GM12878 (cell line): ENCODE results near the gene GRHL1. TPM values are rescaled to one million over a fixed set of nuclear protein-coding genes. Genes with fewer than 3 reads are reported as not detected.

ENCODE experiments used
- ATAC-seq: fragments of 200-7000 bp; cut with Tn5 transposase; 3 replicates; pipeline ENCODE4 v1.9.1; 2020; ENCODE audit warnings: mild to moderate bottlenecking, moderate library complexity
- BruUV-seq: library from RNA; stranded (reverse); fragments of 400-500 nt; replicated peaks from 2 replicates; lab custom pipeline; 2021; lab: Mats Ljungman, UMichigan
- CTCF ChIA-PET: fragments of 300-600 bp; sonication (Branson Sonifier 250); formaldehyde crosslinking; extraction: SDS; loops from one replicate; lab custom pipeline; 2021; ENCODE audit warnings: inconsistent platforms; lab: Yijun Ruan, JAX
- POLR2A ChIA-PET: fragments of 350-600 bp; formaldehyde crosslinking; extraction: SDS; loops from one replicate; lab custom pipeline; 2021; ENCODE audit warnings: inconsistent platforms; lab: Charles Lee
- RAD21 ChIA-PET: fragments of 300-600 bp; sonication (Branson Sonifier 250); formaldehyde crosslinking; loops from one replicate; lab custom pipeline; 2023; ENCODE audit warnings: antibody characterized with exemption; ENCODE audit not compliant: unreplicated experiment; lab: Charles Lee
- SMC1A ChIA-PET: fragments of 300-600 bp; sonication (Branson Sonifier 250); formaldehyde crosslinking; loops from one replicate; lab custom pipeline; 2023; ENCODE audit not compliant: unreplicated experiment, uncharacterized antibody; lab: Charles Lee
- DNase-seq: peaks from one replicate; pipeline ENCODE4 v3.0.0-alpha.2; 2011; ENCODE audit warnings: low read depth, low spot score
- FAIRE-seq: peaks from 3 replicates; lab custom pipeline; 2011; peaks lifted over from hg19 to GRCh38; lab: Jason Lieb, UNC
- H2AFZ ChIP-seq: 2 replicates; pipeline ENCODE4 v1.6.0; 2011; ENCODE audit warnings: low read depth, low read length, control low read depth; ENCODE audit not compliant: control insufficient read depth
- H3K27ac ChIP-seq: 2 replicates; pipeline ENCODE4 v1.5.1; 2011; ENCODE audit warnings: control low read depth; ENCODE audit not compliant: control insufficient read depth, insufficient read depth
- H3K27me3 ChIP-seq, 2 experiments: replicated peaks in 1 of 2; 2 replicates each; pipeline versions ENCODE4 v1.6.0 to v1.6.1; 2011; ENCODE audit warnings: low read length in 1 of 2; ENCODE audit not compliant: control insufficient read depth in 2 of 2, insufficient read depth in 2 of 2
- H3K36me3 ChIP-seq, 2 experiments: 2 replicates each; pipeline ENCODE4 v1.5.1; 2011; ENCODE audit warnings: low read length in 1 of 2; ENCODE audit not compliant: control insufficient read depth in 2 of 2, insufficient read depth in 2 of 2
- H3K4me1 ChIP-seq: 2 replicates; pipeline ENCODE4 v1.6.1; 2011; ENCODE audit warnings: mild to moderate bottlenecking, low read length, moderate library complexity, mixed read lengths; ENCODE audit not compliant: control insufficient read depth, insufficient read depth
- H3K4me2 ChIP-seq: 2 replicates; pipeline ENCODE4 v1.6.0; 2011; ENCODE audit warnings: control low read depth; ENCODE audit not compliant: control insufficient read depth, insufficient read depth
- H3K4me3 ChIP-seq: fragments of 200-600 bp; sonication (generic); 2 replicates; pipeline ENCODE4 v1.5.1; 2016
- H3K79me2 ChIP-seq: 2 replicates; pipeline ENCODE4 v1.6.0; 2011; ENCODE audit warnings: low read length; ENCODE audit not compliant: control insufficient read depth, insufficient read depth
- H3K9ac ChIP-seq: 2 replicates; pipeline ENCODE4 v1.8.0; 2011; ENCODE audit warnings: low read length, control low read depth, mixed read lengths; ENCODE audit not compliant: control insufficient read depth, insufficient read depth
- H3K9me3 ChIP-seq: replicated peaks from 3 replicates; pipeline ENCODE4 v1.5.1; 2011; ENCODE audit warnings: mild to moderate bottlenecking, low read length; ENCODE audit not compliant: control insufficient read depth, insufficient read depth
- H4K20me1 ChIP-seq: 2 replicates; pipeline ENCODE4 v1.6.0; 2011; ENCODE audit not compliant: control insufficient read depth, insufficient read depth
- CBX3 ChIP-seq: fragments of 200-600 bp; sonication (generic); IDR thresholded peaks from 2 replicates; pipeline ENCODE4 v1.6.1; 2016; ENCODE audit warnings: low read depth, borderline replicate concordance
- JUND ChIP-seq: IDR thresholded peaks from 2 replicates; pipeline ENCODE4 v1.6.1; 2012; ENCODE audit warnings: low read depth, mild to moderate bottlenecking, low read length, improper control_type of control experiment, moderate library complexity
- KDM1A ChIP-seq: fragments of 200-600 bp; sonication (generic); IDR thresholded peaks from 2 replicates; pipeline ENCODE4 v1.6.1; 2016; ENCODE audit warnings: borderline replicate concordance
- MYB ChIP-seq: fragments of 150-350 bp; IDR thresholded peaks from 2 replicates; pipeline ENCODE4 v1.6.1; 2014; ENCODE audit warnings: mild to moderate bottlenecking, low read depth, low read length, borderline replicate concordance
- PAX8 ChIP-seq: fragments of 450-650 bp; IDR thresholded peaks from 2 replicates; pipeline ENCODE4 v1.6.1; 2017; ENCODE audit warnings: mild to moderate bottlenecking, moderate library complexity
- POLR2AphosphoS2 ChIP-seq: IDR thresholded peaks from 2 replicates; pipeline ENCODE4 v1.6.1; 2011; ENCODE audit warnings: low read depth, mild to moderate bottlenecking, low read length, improper control_type of control experiment, moderate library complexity
- TAF1 ChIP-seq: IDR thresholded peaks from 2 replicates; pipeline ENCODE4 v1.6.1; 2011; ENCODE audit warnings: mild to moderate bottlenecking, low read depth, low read length, borderline replicate concordance
- WGBS: methylation state at CpG from one replicate; pipeline ENCODE4 v1.1.6; 2016; ENCODE audit warnings: low lambda C conversion rate; ENCODE audit not compliant: insufficient replicate concordance, insufficient coverage; ENCODE audit errors: missing lambda C conversion rate; 5-methylcytosine and 5-hydroxymethylcytosine counted together
- in situ Hi-C: fragments of 300-500 bp; cut with MboI; formaldehyde crosslinking; loops from 9 replicates; pipeline ENCODE4 v1.14.3; 2018; ENCODE audit warnings: mixed read lengths
- intact Hi-C: fragments of 100-400 bp; cut with micrococcal nuclease; formaldehyde crosslinking; loops from one replicate; pipeline ENCODE4 v1.14.2; 2022; ENCODE audit not compliant: unreplicated experiment
- polyA plus RNA-seq, 11 experiments: library from polyadenylated mRNA; depleted of rRNA in 4 of 11; unstranded in 6 of 11; stranded (reverse) in 5 of 11; fragments of >200 nt; fragmentation: Nextera tagmentation in 4 of 11; fragmentation: Illumina TruSeq in 1 of 11; extraction: Ambion mirVana in 4 of 11; extraction: Trizol in 1 of 11; gene quantifications; 1 replicate in 1 of 11; 2 replicates in 10 of 11; pipeline versions ENCODE4 v1.2.1 to v1.2.3, GENCODE V29; 2011 to 2016; ENCODE audit warnings: inconsistent platforms in 2 of 11, missing spikeins in 2 of 11, low read depth in 1 of 11
- total RNA-seq, 4 experiments: library from RNA; depleted of rRNA in 3 of 4; stranded (reverse); fragments of >200 nt in 3 of 4; fragmentation: Illumina TruSeq in 1 of 4; extraction: Trizol in 1 of 4; gene quantifications; 2 replicates each; pipeline versions ENCODE4 v1.2.1 to v1.2.3, GENCODE V29; 2013 to 2021
- TF ChIP-seq, protein P1 (sequence below): fragments of 450-650 bp; IDR thresholded peaks from 2 replicates; pipeline ENCODE4 v1.6.1; 2017; ENCODE audit warnings: mild to moderate bottlenecking, moderate library complexity
- TF ChIP-seq, protein P2 (sequence below): fragments of 450-650 bp; IDR thresholded peaks from 2 replicates; pipeline ENCODE4 v1.6.1; 2017; ENCODE audit warnings: mild to moderate bottlenecking

The GRHL1 gene
- total and polyA plus RNA-seq, 10 of the 15 experiments (the other 5 are each of a cell fraction or from before 2014, with no cell fraction given), result 0.09 to 0.81 (median 0.28) TPM; not detected in 1

DNA sequence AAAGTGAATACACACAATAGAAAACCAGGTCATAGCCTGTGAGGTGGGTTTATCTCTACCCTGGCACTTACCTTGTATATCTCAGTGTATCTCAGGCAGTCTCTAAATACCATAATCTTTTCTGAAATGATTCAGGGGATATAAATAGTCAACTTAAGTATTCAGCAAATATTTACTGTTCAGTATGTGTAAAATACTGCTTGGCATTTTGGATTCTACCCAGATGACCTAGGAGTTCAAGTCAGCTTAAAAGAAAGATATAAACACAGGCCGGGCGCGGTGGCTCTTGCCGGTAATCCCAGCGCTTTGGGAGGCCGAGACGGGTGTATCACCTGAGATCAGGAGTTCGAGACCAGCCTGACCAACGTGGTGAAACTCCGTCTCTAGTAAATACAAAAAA, 23.8 kb downstream of the GRHL1 start:
- Histone ChIP-seq H3K36me3 (no peaks in the 10 kb centered on the region), H3K27ac (no peak overlapping the region), H3K4me1 (no peaks in the 10 kb centered on the region), H3K4me2 (no peak overlapping the region), H3K79me2 (no peaks in the 10 kb centered on the region), H4K20me1 (no peaks in the 10 kb centered on the region), H2AFZ (no peak overlapping the region), H3K9ac (no peak overlapping the region), H3K9me3 (no peaks in the 10 kb centered on the region; the same call in 2 of the 3 replicates), H3K27me3 (no peaks in the 10 kb centered on the region), H3K4me3 (no peak overlapping the region)
- ChIA-PET RAD21 (no interaction called here), SMC1A (no interaction called here), POLR2A (interaction anchor here (1.2 kb wide), 1 partner anchor 9 kb away, joined by 3 read pairs; no protein-coding TSS in a partner anchor), CTCF (interaction anchor here (3.4 kb wide), 1 partner anchor 9 kb away, joined by 21 read pairs; no protein-coding TSS in a partner anchor)
- ATAC-seq, result no peak
- intact Hi-C loops, result no loop called here
- WGBS, result 73% methylated on average over 10 of the region's 10 CpGs
- DNase-seq, result no peak
- FAIRE-seq, result no peak
- no TSS peak for BruUV-seq
- in situ Hi-C loops, result no loop called here
- TF ChIP-seq PAX8 (no peak), TAF1 (no peak)

DNA sequence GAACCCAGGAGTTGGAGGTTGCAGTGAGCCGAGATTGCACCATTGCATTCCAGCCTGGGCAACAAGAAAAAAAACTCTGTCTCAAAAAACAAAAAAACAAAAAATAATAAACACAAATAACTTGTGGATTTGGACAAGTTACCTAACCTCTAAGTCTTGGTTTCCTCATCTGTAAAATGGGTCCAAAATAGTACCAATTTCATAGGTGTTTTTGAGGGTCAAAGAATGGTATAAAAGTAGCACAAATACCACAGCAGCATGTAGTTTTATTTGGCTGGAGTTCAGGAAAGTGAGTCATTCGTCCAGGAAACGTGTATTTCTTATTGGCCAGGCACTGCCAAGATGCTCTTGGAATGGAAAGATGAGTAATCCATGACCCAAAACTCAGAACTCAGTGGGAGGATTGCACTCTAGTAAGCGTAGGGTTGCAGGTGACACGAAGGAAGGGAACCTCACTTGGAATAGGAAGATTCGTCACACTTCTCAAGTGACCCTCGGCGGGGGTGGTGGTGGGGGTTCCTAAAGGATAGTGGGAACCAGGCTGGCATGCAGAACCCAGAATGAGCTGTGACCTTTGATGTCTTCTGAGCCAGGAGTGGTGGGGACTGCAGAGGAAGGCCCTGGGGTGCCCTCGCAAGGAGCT, 24.4 kb downstream of the GRHL1 start:
- no peak overlapping the region for H3K9ac ChIP-seq
- ChIA-PET CTCF (interaction anchor here (3.4 kb wide), 1 partner anchor 9 kb away, joined by 21 read pairs; no protein-coding TSS in a partner anchor), POLR2A (interaction anchor here (1.2 kb wide), 1 partner anchor 8 kb away, joined by 3 read pairs; no protein-coding TSS in a partner anchor), SMC1A (no interaction called here), RAD21 (no interaction called here)
- no TSS peak for BruUV-seq
- DNase-seq (no peak), FAIRE-seq (no peak), ATAC-seq (no peak)
- no peaks in the 10 kb centered on the region for H4K20me1 ChIP-seq
- WGBS, result 47% methylated on average over 9 of the region's 9 CpGs
- intact Hi-C loops, result no loop called here
- no peaks in the 10 kb centered on the region for H3K27me3 ChIP-seq
- in situ Hi-C loops, result no loop called here
- no peak overlapping the region for H3K4me2 ChIP-seq
- no peaks in the 10 kb centered on the region for H3K36me3 ChIP-seq
- no peaks in the 10 kb centered on the region for H3K4me1 ChIP-seq
- no peaks in the 10 kb centered on the region; the same call in 2 of the 3 replicates for H3K9me3 ChIP-seq
- no peak overlapping the region for H3K27ac ChIP-seq
- H3K79me2 ChIP-seq, result no peaks in the 10 kb centered on the region
- H3K4me3 ChIP-seq, result no peak overlapping the region
- no peak overlapping the region for H2AFZ ChIP-seq
- TF ChIP-seq POLR2AphosphoS2, result no peak
- TF ChIP-seq CBX3, result no peak
- no peak for TF ChIP-seq JUND
- TF ChIP-seq KDM1A, result no peak
- TF ChIP-seq, protein P1, sequence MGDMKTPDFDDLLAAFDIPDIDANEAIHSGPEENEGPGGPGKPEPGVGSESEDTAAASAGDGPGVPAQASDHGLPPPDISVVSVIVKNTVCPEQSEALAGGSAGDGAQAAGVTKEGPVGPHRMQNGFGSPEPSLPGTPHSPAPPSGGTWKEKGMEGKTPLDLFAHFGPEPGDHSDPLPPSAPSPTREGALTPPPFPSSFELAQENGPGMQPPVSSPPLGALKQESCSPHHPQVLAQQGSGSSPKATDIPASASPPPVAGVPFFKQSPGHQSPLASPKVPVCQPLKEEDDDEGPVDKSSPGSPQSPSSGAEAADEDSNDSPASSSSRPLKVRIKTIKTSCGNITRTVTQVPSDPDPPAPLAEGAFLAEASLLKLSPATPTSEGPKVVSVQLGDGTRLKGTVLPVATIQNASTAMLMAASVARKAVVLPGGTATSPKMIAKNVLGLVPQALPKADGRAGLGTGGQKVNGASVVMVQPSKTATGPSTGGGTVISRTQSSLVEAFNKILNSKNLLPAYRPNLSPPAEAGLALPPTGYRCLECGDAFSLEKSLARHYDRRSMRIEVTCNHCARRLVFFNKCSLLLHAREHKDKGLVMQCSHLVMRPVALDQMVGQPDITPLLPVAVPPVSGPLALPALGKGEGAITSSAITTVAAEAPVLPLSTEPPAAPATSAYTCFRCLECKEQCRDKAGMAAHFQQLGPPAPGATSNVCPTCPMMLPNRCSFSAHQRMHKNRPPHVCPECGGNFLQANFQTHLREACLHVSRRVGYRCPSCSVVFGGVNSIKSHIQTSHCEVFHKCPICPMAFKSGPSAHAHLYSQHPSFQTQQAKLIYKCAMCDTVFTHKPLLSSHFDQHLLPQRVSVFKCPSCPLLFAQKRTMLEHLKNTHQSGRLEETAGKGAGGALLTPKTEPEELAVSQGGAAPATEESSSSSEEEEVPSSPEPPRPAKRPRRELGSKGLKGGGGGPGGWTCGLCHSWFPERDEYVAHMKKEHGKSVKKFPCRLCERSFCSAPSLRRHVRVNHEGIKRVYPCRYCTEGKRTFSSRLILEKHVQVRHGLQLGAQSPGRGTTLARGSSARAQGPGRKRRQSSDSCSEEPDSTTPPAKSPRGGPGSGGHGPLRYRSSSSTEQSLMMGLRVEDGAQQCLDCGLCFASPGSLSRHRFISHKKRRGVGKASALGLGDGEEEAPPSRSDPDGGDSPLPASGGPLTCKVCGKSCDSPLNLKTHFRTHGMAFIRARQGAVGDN, result no peak
- TF ChIP-seq MYB, result no peak
- TF ChIP-seq, protein P2, sequence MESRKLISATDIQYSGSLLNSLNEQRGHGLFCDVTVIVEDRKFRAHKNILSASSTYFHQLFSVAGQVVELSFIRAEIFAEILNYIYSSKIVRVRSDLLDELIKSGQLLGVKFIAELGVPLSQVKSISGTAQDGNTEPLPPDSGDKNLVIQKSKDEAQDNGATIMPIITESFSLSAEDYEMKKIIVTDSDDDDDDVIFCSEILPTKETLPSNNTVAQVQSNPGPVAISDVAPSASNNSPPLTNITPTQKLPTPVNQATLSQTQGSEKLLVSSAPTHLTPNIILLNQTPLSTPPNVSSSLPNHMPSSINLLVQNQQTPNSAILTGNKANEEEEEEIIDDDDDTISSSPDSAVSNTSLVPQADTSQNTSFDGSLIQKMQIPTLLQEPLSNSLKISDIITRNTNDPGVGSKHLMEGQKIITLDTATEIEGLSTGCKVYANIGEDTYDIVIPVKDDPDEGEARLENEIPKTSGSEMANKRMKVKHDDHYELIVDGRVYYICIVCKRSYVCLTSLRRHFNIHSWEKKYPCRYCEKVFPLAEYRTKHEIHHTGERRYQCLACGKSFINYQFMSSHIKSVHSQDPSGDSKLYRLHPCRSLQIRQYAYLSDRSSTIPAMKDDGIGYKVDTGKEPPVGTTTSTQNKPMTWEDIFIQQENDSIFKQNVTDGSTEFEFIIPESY, result no peak
